B cell (primary cell): ENCODE results near the gene TMEM86A. TPM values are rescaled to one million over a fixed set of nuclear protein-coding genes. Genes with fewer than 3 reads are reported as not detected.

ENCODE experiments used
- ATAC-seq: fragments of 200-7000 bp; cut with Tn5 transposase; one replicate; pipeline ENCODE4 v1.10.0; 2021; ENCODE audit warnings: low read depth, mild to moderate bottlenecking, moderate number of reproducible peaks, moderate library complexity
- CTCF ChIA-PET: fragments of 350-600 bp; sonication (Branson Sonifier 250); formaldehyde crosslinking; loops from one replicate; lab custom pipeline; 2021; ENCODE audit warnings: antibody characterized with exemption, inconsistent platforms; lab: Charles Lee
- POLR2A ChIA-PET: fragments of 350-600 bp; sonication (Branson Sonifier 250); formaldehyde crosslinking; loops from one replicate; lab custom pipeline; 2021; ENCODE audit warnings: antibody characterized with exemption; lab: Charles Lee
- DNase-seq: peaks from one replicate; pipeline ENCODE4 v3.0.0; 2013
- H2AFZ ChIP-seq: 2 replicates; pipeline ENCODE4 v1.6.1; 2012; ENCODE audit warnings: mild to moderate bottlenecking, low read depth, low read length; ENCODE audit not compliant: insufficient read depth, poor library complexity, severe bottlenecking
- H3K27ac ChIP-seq, 2 donors: 1 replicate in 1 of 2; 2 replicates in 1 of 2; pipeline ENCODE4 v1.5.1; 2012 to 2013; ENCODE audit warnings: low read length in 2 of 2, mild to moderate bottlenecking in 2 of 2, moderate library complexity in 1 of 2
- H3K27me3 ChIP-seq, 4 experiments: fragments of 200-600 bp in 1 of 4; sonication (generic) in 1 of 4; replicated peaks in 1 of 4; 1 replicate in 2 of 4; 2 replicates in 2 of 4; pipeline versions ENCODE4 v1.6.1 to v1.7.0; 2013 to 2016; ENCODE audit warnings: low read length in 3 of 4, mild to moderate bottlenecking in 2 of 4, mixed read lengths in 1 of 4, moderate library complexity in 1 of 4; ENCODE audit not compliant: insufficient read depth in 4 of 4, control insufficient read depth in 3 of 4; ENCODE audit errors: control extremely low read depth in 1 of 4
- H3K36me3 ChIP-seq, 2 experiments: replicated peaks in 1 of 2; 1 replicate in 1 of 2; 2 replicates in 1 of 2; pipeline versions ENCODE4 v1.6.1 to v1.7.1; 2013; ENCODE audit warnings: low read length in 1 of 2; ENCODE audit not compliant: insufficient read depth in 2 of 2, control insufficient read depth in 1 of 2; ENCODE audit errors: control extremely low read depth in 1 of 2, extremely low read depth in 1 of 2
- H3K4me1 ChIP-seq, 2 donors: fragments of 200-600 bp in 1 of 2; sonication (generic) in 1 of 2; 1 replicate in 1 of 2; 2 replicates in 1 of 2; pipeline versions ENCODE4 v1.5.1 to v1.6.1; 2013 to 2017; ENCODE audit warnings: low read length in 2 of 2; ENCODE audit not compliant: control insufficient read depth in 2 of 2, insufficient read depth in 2 of 2
- H3K4me2 ChIP-seq: replicated peaks from 2 replicates; pipeline ENCODE3; 2012; ENCODE audit warnings: mild to moderate bottlenecking, low read depth, low read length; ENCODE audit not compliant: poor library complexity, severe bottlenecking
- H3K4me3 ChIP-seq, 5 experiments: fragments of 200-600 bp in 1 of 5; sonication (generic) in 1 of 5; 1 replicate in 3 of 5; 2 replicates in 2 of 5; pipeline versions ENCODE4 v1.5.1 to v1.7.0; 2011 to 2016; ENCODE audit warnings: low read length in 4 of 5, mild to moderate bottlenecking in 4 of 5, low read depth in 2 of 5, control low read depth in 1 of 5, moderate library complexity in 1 of 5; ENCODE audit not compliant: insufficient read depth in 1 of 5; ENCODE audit errors: control extremely low read depth in 1 of 5, extremely low read depth in 1 of 5
- H3K79me2 ChIP-seq: fragments of 200-600 bp; sonication (generic); one replicate; pipeline ENCODE4 v1.6.0; 2016; ENCODE audit warnings: low read length; ENCODE audit not compliant: control insufficient read depth, insufficient read depth
- H3K9ac ChIP-seq: fragments of 200-600 bp; sonication (generic); 2 replicates; pipeline ENCODE4 v1.6.1; 2017; ENCODE audit warnings: mild to moderate bottlenecking, low read length, moderate library complexity
- H3K9me3 ChIP-seq, 3 donors: one replicate each; pipeline versions ENCODE4 v1.6.1 to v1.7.1; 2013; ENCODE audit warnings: low read length in 2 of 3; ENCODE audit not compliant: control insufficient read depth in 2 of 3, insufficient read depth in 1 of 3; ENCODE audit errors: control extremely low read depth in 1 of 3
- H4K20me1 ChIP-seq: 2 replicates; pipeline ENCODE4 v1.6.0; 2012; ENCODE audit warnings: mild to moderate bottlenecking, low read length; ENCODE audit not compliant: insufficient read depth, control insufficient read depth, poor library complexity, severe bottlenecking
- H3K27ac Mint-ChIP-seq: one replicate; pipeline ENCODE4 v1.8.0; 2021; ENCODE audit warnings: mixed read lengths
- H3K27me3 Mint-ChIP-seq: one replicate; pipeline ENCODE4 v1.8.0; 2021; ENCODE audit warnings: mixed read lengths
- H3K4me1 Mint-ChIP-seq: one replicate; pipeline ENCODE4 v1.8.0; 2021; ENCODE audit warnings: mixed read lengths
- H3K4me3 Mint-ChIP-seq: one replicate; pipeline ENCODE4 v1.8.0; 2021; ENCODE audit warnings: mixed read lengths
- H3K9me3 Mint-ChIP-seq: one replicate; pipeline ENCODE4 v1.8.0; 2022; ENCODE audit warnings: mixed read lengths; ENCODE audit not compliant: insufficient read depth
- CTCF ChIP-seq: fragments of 200-600 bp; IDR thresholded peaks from one replicate; pipeline ENCODE4 v1.8.0; 2022; ENCODE audit warnings: antibody characterized with exemption, mild to moderate bottlenecking
- EZH2 ChIP-seq: IDR thresholded peaks from 2 replicates; pipeline ENCODE4 v1.6.1; 2012; ENCODE audit warnings: borderline replicate concordance, low read depth, mild to moderate bottlenecking, moderate library complexity, low read length; ENCODE audit not compliant: insufficient read depth, poor library complexity, severe bottlenecking
- WGBS: methylation state at CpG from one replicate; pipeline ENCODE4 v1.1.5; 2013; ENCODE audit warnings: missing lambda C conversion rate; ENCODE audit not compliant: insufficient coverage; 5-methylcytosine and 5-hydroxymethylcytosine counted together
- intact Hi-C: fragments of 100-400 bp; cut with micrococcal nuclease; formaldehyde crosslinking; loops from one replicate; pipeline ENCODE4 v1.10.0; 2022
- polyA plus RNA-seq: library from polyadenylated mRNA; depleted of rRNA; stranded (reverse); fragments of >200 nt; gene quantifications from 2 replicates; pipeline ENCODE4 v1.2.3, GENCODE V29; 2012
- total RNA-seq, 2 donors: library from RNA; stranded (reverse); fragments of 120-200 nt in 1 of 2; gene quantifications; 1 replicate in 1 of 2; 2 replicates in 1 of 2; pipeline versions ENCODE4 v1.2.3 to v1.2.4, GENCODE V29; 2013 to 2022

Gene TMEM86A
- total and polyA plus RNA-seq, 2 donors (not counting 1 experiment from before 2014, with no cell fraction given): 0.40 to 1.1 TPM

DNA sequence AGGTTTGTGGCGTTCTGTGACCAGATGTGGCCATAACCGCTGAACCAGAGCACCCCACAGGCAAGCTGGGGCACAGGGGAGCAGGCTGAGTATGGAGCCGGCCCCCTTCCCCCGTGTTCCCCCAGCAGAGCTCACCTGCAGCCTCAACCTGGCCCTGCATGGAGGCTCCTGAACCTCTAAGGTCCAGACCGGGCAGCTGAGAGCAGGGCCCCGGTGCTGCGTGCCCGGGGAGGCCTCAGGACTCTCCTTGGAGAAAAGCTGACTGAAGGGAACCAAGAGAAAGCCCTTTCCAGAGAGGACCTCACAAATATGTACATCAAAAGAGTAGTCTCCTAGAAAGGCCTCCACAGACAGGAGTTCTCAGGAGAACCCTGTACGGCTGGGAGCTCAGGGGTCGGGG is 44.8 kb downstream of the TMEM86A start:
- POLR2A ChIA-PET: no interaction called here
- H3K4me3 Mint-ChIP-seq: no peak overlapping the region
- WGBS: 84% methylated on average over 8 of the region's 10 CpGs

More for the DNA sequence above, 44.8 kb downstream of the TMEM86A start:
- H3K4me1 ChIP-seq: no peaks in the 10 kb centered on the region
- H3K27ac ChIP-seq: no peak overlapping the region
- H3K79me2 ChIP-seq: no peaks in the 10 kb centered on the region
- H2AFZ ChIP-seq: no peak overlapping the region
- DNase-seq (no peak), ATAC-seq (no peak)
- peaks cover 0 to 2% (median 0%) of the 10 kb centered on the region in 4 experiments for H3K27me3 ChIP-seq
- CTCF ChIA-PET: interaction anchor here (1.0 to 1.7 kb wide), 3 partner anchors 15 to 628 kb away, joined by 3 to 5 read pairs (median 3); no protein-coding TSS in a partner anchor
- Mint-ChIP-seq H3K27me3 (peaks cover 3% of the 10 kb centered on the region), H3K9me3 (no peaks in the 10 kb centered on the region), H3K4me1 (no peaks in the 10 kb centered on the region), H3K27ac (no peak overlapping the region)
- no peak overlapping the region for H3K4me2 ChIP-seq
- no peak overlapping the region for H3K9ac ChIP-seq
- TF ChIP-seq EZH2 (no peak), CTCF (no peak)
- H3K36me3 ChIP-seq: no peaks in the 10 kb centered on the region
- intact Hi-C loops: no loop called here
- H3K4me3 ChIP-seq: no peak overlapping the region
- H4K20me1 ChIP-seq: no peaks in the 10 kb centered on the region
- no peaks in the 10 kb centered on the region for H3K9me3 ChIP-seq
